Testis (tissue), 2 donors: ENCODE data around the gene AZU1.

Source experiments
- CTCF ChIP-seq, 3 experiments: fragments of 450-650 bp in 2 of 3; fragments of 200-600 bp in 1 of 3; sonication (generic) in 1 of 3; IDR thresholded peaks; one replicate each; pipeline ENCODE4 v1.5.1; 2016 to 2019; ENCODE audit warnings: antibody characterized with exemption in 3 of 3, mild to moderate bottlenecking in 2 of 3, moderate library complexity in 1 of 3
- POLR2A ChIP-seq: fragments of 450-650 bp; IDR thresholded peaks from one replicate; pipeline ENCODE4 v1.6.1; 2017; ENCODE audit warnings: antibody characterized with exemption, mild to moderate bottlenecking, moderate library complexity

GRCh38 chr19:866769-867300 is 39.2 kb downstream of the AZU1 start:
- TF ChIP-seq CTCF (IDR thresholded peaks at IDR 0.05): no peak
- no peak for TF ChIP-seq POLR2A
